ENCODE results near the gene STK32C. TPM values are rescaled to one million over a fixed set of nuclear protein-coding genes. Genes with fewer than 3 reads are reported as not detected.

The STK32C gene
- total and polyA plus RNA-seq, 10 of the 15 experiments (the other 5 are each of a cell fraction or from before 2014, with no cell fraction given): 1.5 to 18.1 (median 6.4) TPM

- H3K9ac ChIP-seq (ENCODE audit: control insufficient read depth, insufficient read depth, low read length): no peak overlapping the region
Measured at GRCh38 chr10:132237396-132237795, 70.4 kb downstream of the STK32C start.

More at GRCh38 chr10:132237396-132237795, 70.4 kb downstream of the STK32C start:
- intact Hi-C loops (cut with micrococcal nuclease; ENCODE audit: unreplicated experiment): no loop called here
- H3K27ac ChIP-seq (ENCODE audit: control insufficient read depth, insufficient read depth): no peak overlapping the region
- H3K4me2 ChIP-seq (ENCODE audit: control insufficient read depth, insufficient read depth): no peak overlapping the region
- no TSS peak for BruUV-seq (replicated peaks)
- no peak overlapping the region for H3K4me3 ChIP-seq
- no peak overlapping the region for H2AFZ ChIP-seq (ENCODE audit: control insufficient read depth, low read depth, low read length)
- WGBS (ENCODE audit: insufficient coverage, insufficient replicate concordance, low lambda C conversion rate, missing lambda C conversion rate): 66% methylated on average over 15 of the region's 15 CpGs
- CTCF ChIA-PET: no interaction called here
- in situ Hi-C loops (cut with MboI): no loop called here
- FAIRE-seq (no peak), ATAC-seq (no peak), DNase-seq (ENCODE audit: low read depth, low spot score) (no peak)
- no peak for TF ChIP-seq PAX5 (IDR thresholded peaks at IDR 0.05; ENCODE audit: borderline replicate concordance, low read depth, low read length)
- TF ChIP-seq ZNF622 (IDR thresholded peaks at IDR 0.05): no peak
- no peak for TF ChIP-seq NR2F1 (conservative IDR thresholded peaks at IDR 0.05)
- TF ChIP-seq, protein P1, sequence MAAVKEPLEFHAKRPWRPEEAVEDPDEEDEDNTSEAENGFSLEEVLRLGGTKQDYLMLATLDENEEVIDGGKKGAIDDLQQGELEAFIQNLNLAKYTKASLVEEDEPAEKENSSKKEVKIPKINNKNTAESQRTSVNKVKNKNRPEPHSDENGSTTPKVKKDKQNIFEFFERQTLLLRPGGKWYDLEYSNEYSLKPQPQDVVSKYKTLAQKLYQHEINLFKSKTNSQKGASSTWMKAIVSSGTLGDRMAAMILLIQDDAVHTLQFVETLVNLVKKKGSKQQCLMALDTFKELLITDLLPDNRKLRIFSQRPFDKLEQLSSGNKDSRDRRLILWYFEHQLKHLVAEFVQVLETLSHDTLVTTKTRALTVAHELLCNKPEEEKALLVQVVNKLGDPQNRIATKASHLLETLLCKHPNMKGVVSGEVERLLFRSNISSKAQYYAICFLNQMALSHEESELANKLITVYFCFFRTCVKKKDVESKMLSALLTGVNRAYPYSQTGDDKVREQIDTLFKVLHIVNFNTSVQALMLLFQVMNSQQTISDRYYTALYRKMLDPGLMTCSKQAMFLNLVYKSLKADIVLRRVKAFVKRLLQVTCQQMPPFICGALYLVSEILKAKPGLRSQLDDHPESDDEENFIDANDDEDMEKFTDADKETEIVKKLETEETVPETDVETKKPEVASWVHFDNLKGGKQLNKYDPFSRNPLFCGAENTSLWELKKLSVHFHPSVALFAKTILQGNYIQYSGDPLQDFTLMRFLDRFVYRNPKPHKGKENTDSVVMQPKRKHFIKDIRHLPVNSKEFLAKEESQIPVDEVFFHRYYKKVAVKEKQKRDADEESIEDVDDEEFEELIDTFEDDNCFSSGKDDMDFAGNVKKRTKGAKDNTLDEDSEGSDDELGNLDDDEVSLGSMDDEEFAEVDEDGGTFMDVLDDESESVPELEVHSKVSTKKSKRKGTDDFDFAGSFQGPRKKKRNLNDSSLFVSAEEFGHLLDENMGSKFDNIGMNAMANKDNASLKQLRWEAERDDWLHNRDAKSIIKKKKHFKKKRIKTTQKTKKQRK (IDR thresholded peaks at IDR 0.05; ENCODE audit: low read depth, low read length): no peak
- TF ChIP-seq BMI1 (IDR thresholded peaks at IDR 0.05; ENCODE audit: borderline replicate concordance): no peak
- H4K20me1 ChIP-seq (ENCODE audit: control insufficient read depth, insufficient read depth): no peaks in the 10 kb centered on the region
- no peaks in the 10 kb centered on the region for H3K27me3 ChIP-seq (replicated peaks in 1 of 2; ENCODE audit: control insufficient read depth in 2 of 2, insufficient read depth in 2 of 2, low read length in 1 of 2)
- SMC1A ChIA-PET (ENCODE audit: uncharacterized antibody, unreplicated experiment): no interaction called here
- no peaks in the 10 kb centered on the region for H3K79me2 ChIP-seq (ENCODE audit: control insufficient read depth, insufficient read depth, low read length)
- RAD21 ChIA-PET (ENCODE audit: unreplicated experiment): no interaction called here
- H3K36me3 ChIP-seq (ENCODE audit: control insufficient read depth in 2 of 2, insufficient read depth in 2 of 2, low read length in 1 of 2): no peaks in the 10 kb centered on the region
- no peaks in the 10 kb centered on the region for H3K9me3 ChIP-seq (replicated peaks; ENCODE audit: control insufficient read depth, insufficient read depth, low read length)
- POLR2A ChIA-PET: no interaction called here
- H3K4me1 ChIP-seq (ENCODE audit: control insufficient read depth, insufficient read depth, low read length): no peaks in the 10 kb centered on the region

All from GM12878 (cell line).